ENCODE measurements around the gene HSF4. TPM values are rescaled to one million over a fixed set of nuclear protein-coding genes. Genes with fewer than 3 reads are reported as not detected.

The HSF4 gene
- total RNA-seq, 5 donors from 2014 or later (not counting 1 experiment from before 2014, with no cell fraction given), result 22.3 to 66.3 (median 39.1) TPM

- Histone ChIP-seq H3K27ac (ENCODE audit: low read length) (no peak overlapping the region), H3K36me3 (ENCODE audit: control insufficient read depth in 2 of 2, extremely low read depth in 1 of 2, insufficient read depth in 1 of 2, low read length in 1 of 2) (no peaks in the 10 kb centered on the region), H3K9me3 (no peaks in the 10 kb centered on the region), H3K4me1 (ENCODE audit: control insufficient read depth in 1 of 2, extremely low read depth in 1 of 2, insufficient read depth in 2 of 2, low read length in 2 of 2) (peaks cover 15 to 71% of the 10 kb centered on the region in 2 experiments), H3K27me3 (replicated peaks in 1 of 2; ENCODE audit: control insufficient read depth in 2 of 2, extremely low read depth in 1 of 2, insufficient read depth in 2 of 2, low read length in 1 of 2) (peaks cover 8 to 95% of the 10 kb centered on the region in 2 experiments), H3K4me3 (ENCODE audit: control insufficient read depth in 1 of 2, extremely low read depth in 1 of 2, low read length in 1 of 2) (peak overlapping the region in 1 of 2 donors; percentile 44)
- CTCF ChIA-PET, result interaction anchor here in 1 of 2 donors (0.6 kb wide), 2 partner anchors 13 to 29 kb away, joined by 4 to 7 read pairs; no protein-coding TSS in a partner anchor
- Mint-ChIP-seq H3K36me3 (no peaks in the 10 kb centered on the region), H3K4me1 (peaks cover 22 to 50% (median 35%) of the 10 kb centered on the region in 3 donors), H3K27ac (no peak overlapping the region), H3K27me3 (peaks cover 40 to 64% of the 10 kb centered on the region in 2 donors), H3K4me3 (peak overlapping the region in 2 of 3 donors; percentile 17 to 60), H3K9me3 (no peaks in the 10 kb centered on the region)
- ATAC-seq (replicated peaks in 1 of 4) (no peak), DNase-seq (no peak)
- POLR2A ChIA-PET, result no interaction called here
- WGBS (ENCODE audit: insufficient coverage), result 9% methylated on average over 67 of the region's 85 CpGs
Measured at GRCh38 chr16:67165121-67166078, 855 bp downstream of the HSF4 start.

DNA sequence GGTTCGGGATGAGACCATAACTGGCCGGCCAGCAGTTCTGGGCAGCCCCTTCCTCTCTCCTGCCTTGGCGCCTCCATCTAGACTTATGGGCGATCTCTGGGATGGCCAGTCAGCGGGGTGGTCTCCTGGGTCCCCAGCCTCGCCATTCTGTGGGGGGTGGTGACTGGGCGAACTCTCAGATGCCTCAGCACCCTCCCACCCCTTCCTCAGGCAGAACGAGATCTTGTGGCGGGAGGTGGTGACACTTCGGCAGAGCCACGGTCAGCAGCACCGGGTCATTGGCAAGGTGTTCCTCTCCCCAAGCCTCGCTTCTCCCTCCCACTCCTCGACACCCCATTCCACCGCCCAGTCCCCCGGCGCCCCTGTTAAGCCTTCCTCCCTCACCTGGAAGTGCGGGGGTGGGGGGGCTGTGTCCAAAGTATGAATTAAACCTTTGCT, 1.6 kb downstream of the HSF4 start:
- H3K27ac Mint-ChIP-seq, result no peak overlapping the region
- Histone ChIP-seq H3K36me3 (ENCODE audit: control insufficient read depth in 2 of 2, extremely low read depth in 1 of 2, insufficient read depth in 1 of 2, low read length in 1 of 2) (no peaks in the 10 kb centered on the region), H3K4me3 (ENCODE audit: control insufficient read depth in 1 of 2, extremely low read depth in 1 of 2, low read length in 1 of 2) (no peak overlapping the region), H3K9me3 (no peaks in the 10 kb centered on the region), H3K27ac (ENCODE audit: low read length) (no peak overlapping the region), H3K4me1 (ENCODE audit: control insufficient read depth in 1 of 2, extremely low read depth in 1 of 2, insufficient read depth in 2 of 2, low read length in 2 of 2) (peaks cover 17 to 70% of the 10 kb centered on the region in 2 experiments), H3K27me3 (replicated peaks in 1 of 2; ENCODE audit: control insufficient read depth in 2 of 2, extremely low read depth in 1 of 2, insufficient read depth in 2 of 2, low read length in 1 of 2) (peaks cover 11 to 95% of the 10 kb centered on the region in 2 experiments)
- ATAC-seq (replicated peaks in 1 of 4), result no peak
- H3K27me3 Mint-ChIP-seq, result peaks cover 43 to 66% of the 10 kb centered on the region in 2 donors
- 8% methylated on average over 2 of the region's 18 CpGs for WGBS (ENCODE audit: insufficient coverage)
- peaks cover 19 to 51% (median 29%) of the 10 kb centered on the region in 3 donors for H3K4me1 Mint-ChIP-seq
- no peaks in the 10 kb centered on the region for H3K36me3 Mint-ChIP-seq
- peak overlapping the region in 1 of 3 donors; percentile 31 for H3K4me3 Mint-ChIP-seq
- H3K9me3 Mint-ChIP-seq, result no peaks in the 10 kb centered on the region
- CTCF ChIA-PET, result no interaction called here
- no peak for DNase-seq
- POLR2A ChIA-PET, result no interaction called here

- Mint-ChIP-seq H3K4me3 (peak overlapping the region in 1 of 3 donors; percentile 31), H3K36me3 (no peaks in the 10 kb centered on the region), H3K27me3 (peaks cover 48 to 71% of the 10 kb centered on the region in 2 donors), H3K4me1 (peaks cover 19 to 53% (median 26%) of the 10 kb centered on the region in 3 donors), H3K27ac (no peak overlapping the region), H3K9me3 (no peaks in the 10 kb centered on the region)
- Histone ChIP-seq H3K4me1 (ENCODE audit: control insufficient read depth in 1 of 2, extremely low read depth in 1 of 2, insufficient read depth in 2 of 2, low read length in 2 of 2) (peaks cover 15 to 64% of the 10 kb centered on the region in 2 experiments), H3K9me3 (no peaks in the 10 kb centered on the region), H3K4me3 (ENCODE audit: control insufficient read depth in 1 of 2, extremely low read depth in 1 of 2, low read length in 1 of 2) (no peak overlapping the region), H3K36me3 (ENCODE audit: control insufficient read depth in 2 of 2, extremely low read depth in 1 of 2, insufficient read depth in 1 of 2, low read length in 1 of 2) (no peaks in the 10 kb centered on the region), H3K27ac (ENCODE audit: low read length) (no peak overlapping the region), H3K27me3 (replicated peaks in 1 of 2; ENCODE audit: control insufficient read depth in 2 of 2, extremely low read depth in 1 of 2, insufficient read depth in 2 of 2, low read length in 1 of 2) (peaks cover 14 to 95% of the 10 kb centered on the region in 2 experiments)
- ChIA-PET POLR2A (no interaction called here), CTCF (interaction anchor here in 1 of 2 donors (0.6 kb wide), 1 partner anchor 50 kb away, joined by 4 read pairs; no protein-coding TSS in a partner anchor)
- 91% methylated on average over 2 of the region's 5 CpGs for WGBS (ENCODE audit: insufficient coverage)
- ATAC-seq (replicated peaks in 1 of 4), result no peak
- DNase-seq, result no peak
Measured at GRCh38 chr16:67166598-67167168, 2.1 kb downstream of the HSF4 start.

DNA sequence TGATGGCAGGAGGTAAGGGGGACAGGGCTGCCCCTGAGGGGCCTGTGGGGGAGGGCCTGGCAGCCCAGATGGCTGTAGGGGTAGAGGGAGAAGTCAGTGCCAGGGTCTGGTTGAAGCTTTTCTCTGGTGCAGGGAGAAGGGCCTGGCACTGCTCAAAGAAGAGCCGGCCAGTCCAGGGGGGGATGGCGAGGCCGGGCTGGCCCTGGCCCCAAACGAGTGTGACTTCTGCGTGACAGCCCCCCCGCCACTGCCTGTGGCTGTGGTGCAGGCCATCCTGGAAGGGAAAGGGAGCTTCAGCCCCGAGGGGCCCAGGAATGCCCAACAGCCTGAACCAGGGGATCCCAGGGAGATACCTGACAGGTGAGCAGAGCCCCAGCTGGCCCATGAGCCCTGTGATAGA, 3.0 kb downstream of the HSF4 start:
- Mint-ChIP-seq H3K4me1 (peaks cover 19 to 50% (median 20%) of the 10 kb centered on the region in 3 donors), H3K27ac (no peak overlapping the region), H3K4me3 (no peak overlapping the region), H3K9me3 (no peaks in the 10 kb centered on the region), H3K36me3 (no peaks in the 10 kb centered on the region), H3K27me3 (peaks cover 43 to 74% of the 10 kb centered on the region in 2 donors)
- H3K4me1 ChIP-seq (ENCODE audit: control insufficient read depth in 1 of 2, extremely low read depth in 1 of 2, insufficient read depth in 2 of 2, low read length in 2 of 2), result peaks cover 10 to 57% of the 10 kb centered on the region in 2 experiments
- H3K4me3 ChIP-seq (ENCODE audit: control insufficient read depth in 1 of 2, extremely low read depth in 1 of 2, low read length in 1 of 2), result no peak overlapping the region
- 95% methylated on average over 6 of the region's 7 CpGs for WGBS (ENCODE audit: insufficient coverage)
- no peak overlapping the region for H3K27ac ChIP-seq (ENCODE audit: low read length)
- ChIA-PET POLR2A (no interaction called here), CTCF (interaction anchor here in 1 of 2 donors (0.6 kb wide), 1 partner anchor 10 kb away, joined by 3 read pairs; no protein-coding TSS in a partner anchor)
- no peaks in the 10 kb centered on the region for H3K9me3 ChIP-seq
- no peaks in the 10 kb centered on the region for H3K36me3 ChIP-seq (ENCODE audit: control insufficient read depth in 2 of 2, extremely low read depth in 1 of 2, insufficient read depth in 1 of 2, low read length in 1 of 2)
- DNase-seq (no peak), ATAC-seq (replicated peaks in 1 of 4) (no peak)
- peaks cover 9 to 95% of the 10 kb centered on the region in 2 experiments for H3K27me3 ChIP-seq (replicated peaks in 1 of 2; ENCODE audit: control insufficient read depth in 2 of 2, extremely low read depth in 1 of 2, insufficient read depth in 2 of 2, low read length in 1 of 2)

GRCh38 chr16:67169011-67169451, 4.5 kb downstream of the HSF4 start:
- H3K27me3 ChIP-seq (replicated peaks in 1 of 2; ENCODE audit: control insufficient read depth in 2 of 2, extremely low read depth in 1 of 2, insufficient read depth in 2 of 2, low read length in 1 of 2), result peaks cover 12 to 96% of the 10 kb centered on the region in 2 experiments
- peaks cover 29 to 54% (median 30%) of the 10 kb centered on the region in 3 donors for H3K4me1 Mint-ChIP-seq
- H3K36me3 Mint-ChIP-seq, result no peaks in the 10 kb centered on the region
- H3K27me3 Mint-ChIP-seq, result peaks cover 52 to 81% of the 10 kb centered on the region in 2 donors
- CTCF ChIA-PET, result interaction anchor here (0.7 kb wide), 2 partner anchors 8 to 41 kb away, joined by 3 read pairs; no protein-coding TSS in a partner anchor
- POLR2A ChIA-PET, result no interaction called here
- 50% methylated on average over 8 of the region's 9 CpGs for WGBS (ENCODE audit: insufficient coverage)
- no peak overlapping the region for H3K4me3 Mint-ChIP-seq
- H3K36me3 ChIP-seq (ENCODE audit: control insufficient read depth in 2 of 2, extremely low read depth in 1 of 2, insufficient read depth in 1 of 2, low read length in 1 of 2), result no peaks in the 10 kb centered on the region
- no peak overlapping the region for H3K4me3 ChIP-seq (ENCODE audit: control insufficient read depth in 1 of 2, extremely low read depth in 1 of 2, low read length in 1 of 2)
- no peak for ATAC-seq (replicated peaks in 1 of 4)
- peaks cover 6 to 56% of the 10 kb centered on the region in 2 experiments for H3K4me1 ChIP-seq (ENCODE audit: control insufficient read depth in 1 of 2, extremely low read depth in 1 of 2, insufficient read depth in 2 of 2, low read length in 2 of 2)
- no peak for DNase-seq
- H3K27ac Mint-ChIP-seq, result no peak overlapping the region
- no peak overlapping the region for H3K27ac ChIP-seq (ENCODE audit: low read length)
- no peaks in the 10 kb centered on the region for H3K9me3 ChIP-seq
- no peaks in the 10 kb centered on the region for H3K9me3 Mint-ChIP-seq

DNA sequence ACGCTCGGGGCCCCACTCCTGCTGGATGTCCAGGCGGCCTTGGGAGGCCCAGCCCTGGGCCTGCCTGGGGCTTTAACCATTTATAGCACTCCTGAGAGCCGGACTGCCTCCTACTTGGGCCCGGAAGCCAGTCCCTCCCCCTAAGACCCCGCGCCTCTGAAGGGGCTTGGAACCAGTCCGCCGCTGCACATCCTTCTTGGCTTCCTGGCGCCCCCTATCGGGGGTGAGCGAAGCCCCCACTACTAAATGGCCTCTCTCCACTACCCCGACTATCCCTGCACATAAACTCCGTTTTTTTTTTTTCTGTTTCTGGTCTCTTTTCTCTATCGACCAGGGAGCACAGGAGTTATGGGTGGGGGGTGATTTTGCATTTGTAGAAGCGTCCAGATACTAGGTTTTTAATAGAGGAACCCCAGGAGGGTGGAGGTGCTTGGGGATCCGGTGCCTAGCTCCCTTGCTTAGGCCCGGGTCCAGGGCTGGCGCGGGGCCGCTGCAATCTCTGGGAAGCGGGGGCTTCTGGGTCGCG, 5.2 kb downstream of the HSF4 start:
- no peak overlapping the region for H3K27ac Mint-ChIP-seq
- peaks cover 26 to 52% (median 31%) of the 10 kb centered on the region in 3 donors for H3K4me1 Mint-ChIP-seq
- H3K4me3 Mint-ChIP-seq, result peak overlapping the region; percentile 41 to 75 (median 57)
- peak in 4 of 35 experiments; percentile 38 to 56 (median 40) for DNase-seq
- H3K4me1 ChIP-seq (ENCODE audit: control insufficient read depth in 1 of 2, extremely low read depth in 1 of 2, insufficient read depth in 2 of 2, low read length in 2 of 2), result peaks cover 3 to 56% of the 10 kb centered on the region in 2 experiments
- 11% methylated on average over 18 of the region's 24 CpGs for WGBS (ENCODE audit: insufficient coverage)
- peaks cover 52 to 77% of the 10 kb centered on the region in 2 donors for H3K27me3 Mint-ChIP-seq
- H3K27ac ChIP-seq (ENCODE audit: low read length), result no peak overlapping the region
- peaks cover 12 to 96% of the 10 kb centered on the region in 2 experiments for H3K27me3 ChIP-seq (replicated peaks in 1 of 2; ENCODE audit: control insufficient read depth in 2 of 2, extremely low read depth in 1 of 2, insufficient read depth in 2 of 2, low read length in 1 of 2)
- POLR2A ChIA-PET, result no interaction called here
- H3K9me3 Mint-ChIP-seq, result no peaks in the 10 kb centered on the region
- CTCF ChIA-PET, result interaction anchor here in 1 of 2 donors (0.6 kb wide), 1 partner anchor 226 kb away, joined by 3 read pairs; no protein-coding TSS in a partner anchor
- H3K9me3 ChIP-seq, result no peaks in the 10 kb centered on the region
- H3K36me3 ChIP-seq (ENCODE audit: control insufficient read depth in 2 of 2, extremely low read depth in 1 of 2, insufficient read depth in 1 of 2, low read length in 1 of 2), result no peaks in the 10 kb centered on the region
- no peaks in the 10 kb centered on the region for H3K36me3 Mint-ChIP-seq
- no peak for ATAC-seq (replicated peaks in 1 of 4)
- peak overlapping the region; percentile 23 to 24 for H3K4me3 ChIP-seq (ENCODE audit: control insufficient read depth in 1 of 2, extremely low read depth in 1 of 2, low read length in 1 of 2)

Measured in T-cell (primary cell).